Measurements from ENCODE around the gene ZNF528.
A peak's percentile ranks its signal among the peaks of the same experiment; 100 is the strongest.

Gene ZNF528

GRCh38 chr19:52397310-52398080 lies at the start of gene ZNF528:
Gene ZNF528 (plus strand): TSS chr19:52397849. CDS start chr19:52402014, 4,165 bp downstream.
- peak; percentile 81 for DNase-seq (ENCODE audit: low read depth)
- H3K4me3 ChIP-seq (ENCODE audit: low read depth, low read length): peak within 1 kb of the TSS; percentile 71
- no peak for TF ChIP-seq CTCF (IDR thresholded peaks at IDR 0.05; ENCODE audit: control insufficient read depth, extremely low read depth, insufficient read depth)

GRCh38 chr19:52351512-52351911 lies 46.1 kb upstream of the ZNF528 start:
- DNase-seq (ENCODE audit: low read depth): no peak

GRCh38 chr19:52366414-52366824 lies 31.2 kb upstream of the ZNF528 start:
- no peak for DNase-seq (ENCODE audit: low read depth)
- no peak for TF ChIP-seq CTCF (IDR thresholded peaks at IDR 0.05; ENCODE audit: control insufficient read depth, extremely low read depth, insufficient read depth)
- H3K4me3 ChIP-seq (ENCODE audit: low read depth, low read length): no peak overlapping the region

More at GRCh38 chr19:52351512-52351911, 46.1 kb upstream of the ZNF528 start:
- H3K4me3 ChIP-seq (ENCODE audit: low read depth, low read length): no peak overlapping the region
- TF ChIP-seq CTCF (IDR thresholded peaks at IDR 0.05; ENCODE audit: control insufficient read depth, extremely low read depth, insufficient read depth): 0 out of 2 replicates have a peak, but pooled peaks have one; percentile 9

GRCh38 chr19:52369559-52370340 lies 27.9 kb upstream of the ZNF528 start, which contains the start of gene ZNF880:
Gene ZNF880 (plus strand): TSS chr19:52369923. CDS start chr19:52369966, 43 bp downstream.
- DNase-seq (ENCODE audit: low read depth): peak; percentile 74
- TF ChIP-seq CTCF (IDR thresholded peaks at IDR 0.05; ENCODE audit: control insufficient read depth, extremely low read depth, insufficient read depth): no peak
- H3K4me3 ChIP-seq (ENCODE audit: low read depth, low read length): peak within 1 kb of the TSS; percentile 93

GRCh38 chr19:52370341-52370710 lies 27.3 kb upstream of the ZNF528 start:
- H3K4me3 ChIP-seq (ENCODE audit: low read depth, low read length): peak overlapping the region; percentile 93
- TF ChIP-seq CTCF (IDR thresholded peaks at IDR 0.05; ENCODE audit: control insufficient read depth, extremely low read depth, insufficient read depth): no peak
- no peak for DNase-seq (ENCODE audit: low read depth)

- no peak overlapping the region for H3K4me3 ChIP-seq (ENCODE audit: low read depth, low read length)
- DNase-seq (ENCODE audit: low read depth): no peak
- no peak for TF ChIP-seq CTCF (IDR thresholded peaks at IDR 0.05; ENCODE audit: control insufficient read depth, extremely low read depth, insufficient read depth)
These were observed 6.5 kb upstream of the ZNF528 start for GRCh38 chr19:52391135-52391534.
